Adrenal gland (tissue), 12 donors: ENCODE results near the gene APOL1. TPM values are rescaled to one million over a fixed set of nuclear protein-coding genes. Genes with fewer than 3 reads are reported as not detected.

Experiments used
- DNase-seq, 7 donors: peaks; one replicate each; pipeline ENCODE4 v3.0.0-alpha.2; 2019 to 2020
- H3K27ac ChIP-seq, 5 donors: fragments of 200-600 bp; sonication (generic) in 4 of 5; 1 replicate in 3 of 5; 2 replicates in 2 of 5; pipeline versions ENCODE4 v1.5.1 to v1.8.0; 2016 to 2020; ENCODE audit warnings: mild to moderate bottlenecking in 1 of 5
- H3K27me3 ChIP-seq: fragments of 200-600 bp; 2 replicates; pipeline ENCODE4 v1.8.0; 2021
- H3K36me3 ChIP-seq, 2 donors: fragments of 200-600 bp; replicated peaks in 1 of 2; 1 replicate in 1 of 2; 2 replicates in 1 of 2; pipeline versions ENCODE4 v1.5.1 to v1.8.0; 2018 to 2022
- H3K4me1 ChIP-seq, 2 donors: fragments of 200-600 bp; replicated peaks in 1 of 2; 1 replicate in 1 of 2; 2 replicates in 1 of 2; pipeline versions ENCODE4 v1.5.1 to v1.8.0; 2018 to 2021
- H3K4me3 ChIP-seq, 4 donors: fragments of 200-600 bp; sonication (generic) in 3 of 4; one replicate each; pipeline ENCODE4 v1.5.1; 2016 to 2018
- H3K9me3 ChIP-seq, 3 donors: fragments of 200-600 bp; sonication (generic) in 1 of 3; replicated peaks in 1 of 3; 1 replicate in 2 of 3; 2 replicates in 1 of 3; pipeline versions ENCODE4 v1.5.1 to v1.8.0; 2016 to 2021
- CTCF ChIP-seq, 6 experiments: fragments of 450-650 bp in 4 of 6; fragments of 200-600 bp in 2 of 6; sonication (generic) in 1 of 6; IDR thresholded peaks; 1 replicate in 5 of 6; 2 replicates in 1 of 6; pipeline versions ENCODE4 v1.5.1 to v1.8.0; 2016 to 2021; ENCODE audit warnings: antibody characterized with exemption in 6 of 6, mild to moderate bottlenecking in 2 of 6, moderate library complexity in 1 of 6
- POLR2A ChIP-seq, 2 donors: fragments of 450-650 bp; IDR thresholded peaks; one replicate each; pipeline ENCODE4 v1.6.1; 2017; ENCODE audit warnings: antibody characterized with exemption in 2 of 2, mild to moderate bottlenecking in 2 of 2, moderate library complexity in 1 of 2
- WGBS, 4 donors: extraction: QIAGEN DNeasy Blood & Tissue Kit in 2 of 4; methylation state at CpG; one replicate each; pipeline versions ENCODE4 v1.1.5 to v1.1.7; 2013 to 2017; 5-methylcytosine and 5-hydroxymethylcytosine counted together
- intact Hi-C, 2 donors: fragments of 100-400 bp; cut with DNase I; formaldehyde crosslinking; loops; one replicate each; pipeline versions ENCODE4 v1.14.1 to v1.15.0; 2022 to 2023
- polyA plus RNA-seq, 3 donors: library from polyadenylated mRNA; stranded (reverse); fragments of 200-250 nt in 2 of 3; fragments of 350-450 nt in 1 of 3; fragmentation: Illumina TruSeq in 1 of 3; extraction: RNeasy Lipid Tissue Mini Kit (QIAGEN cat#74804) in 1 of 3; gene quantifications; one replicate each; pipeline ENCODE4 v1.2.3, GENCODE V29; 2013 to 2014
- total RNA-seq, 9 donors: library from RNA; depleted of rRNA in 4 of 9; stranded (reverse); fragments of >200 nt in 4 of 9; fragments of 120-200 nt in 1 of 9; fragmentation: NEBNext Ultra II Directional in 1 of 9; extraction: Animal tissue kit (Norgen Biotek cat#: 25700) in 1 of 9; gene quantifications; one replicate each; pipeline versions ENCODE4 v1.1.0 to v1.2.4, GENCODE V29; 2013 to 2023
- donor health status: healthy with polysubstance abuse.
- donor health status: Bipolar disorder and iron deficiency.
- donor health status: DM: yes; HTN: yes; CAD: no.
- donor health status: DM: no; HTN: no; CAD: no.
- donor health status: DM: no; HTN: no; CAD: no.
- donor health status: DM: yes; HTN: yes; CAD: no.

The APOL1 gene
- total and polyA plus RNA-seq, 12 donors = 2.1 to 39.0 (median 25.5) TPM

GRCh38 chr22:36303115-36303467, 50.2 kb downstream of the APOL1 start:
- Histone ChIP-seq H3K4me1 (no peaks in the 10 kb centered on the region), H3K27ac (no peak overlapping the region), H3K36me3 (peaks cover 0 to 100% of the 10 kb centered on the region in 2 donors), H3K27me3 (no peaks in the 10 kb centered on the region), H3K9me3 (no peaks in the 10 kb centered on the region), H3K4me3 (no peak overlapping the region)
- WGBS, 4 donors = 80 to 85% (median 80%) methylated on average over 9 of the region's 9 CpGs; no CpG with 5 or more reads in 1 of the 4 donors
- TF ChIP-seq CTCF (IDR thresholded peaks at IDR 0.05) (no peak), POLR2A (IDR thresholded peaks at IDR 0.05) (no peak)
- intact Hi-C loops = loop anchor here in 1 of 2 donors (5.0 kb wide), 1 partner anchor 169 kb away; no protein-coding TSS in a partner anchor
- no peak for DNase-seq

GRCh38 chr22:36303874-36304273, 50.9 kb downstream of the APOL1 start:
- WGBS, 4 donors = 74 to 85% (median 81%) methylated on average over 7 to 13 of the region's 13 CpGs
- H3K9me3 ChIP-seq = no peaks in the 10 kb centered on the region
- no peaks in the 10 kb centered on the region for H3K4me1 ChIP-seq
- TF ChIP-seq CTCF (IDR thresholded peaks at IDR 0.05) = no peak
- no peak for TF ChIP-seq POLR2A (IDR thresholded peaks at IDR 0.05)
- H3K27me3 ChIP-seq = no peaks in the 10 kb centered on the region
- DNase-seq = no peak
- H3K27ac ChIP-seq = peak overlapping the region in 1 of 5 donors; percentile 13
- H3K36me3 ChIP-seq = peaks cover 0 to 100% of the 10 kb centered on the region in 2 donors
- intact Hi-C loops = loop anchor here in 1 of 2 donors (5.0 kb wide), 1 partner anchor 168 kb away; no protein-coding TSS in a partner anchor
- no peak overlapping the region for H3K4me3 ChIP-seq

- DNase-seq = no peak
- peak overlapping the region in 1 of 5 donors; percentile 13 for H3K27ac ChIP-seq
- intact Hi-C loops = loop anchor here in 1 of 2 donors (5.0 kb wide), 1 partner anchor 168 kb away; no protein-coding TSS in a partner anchor
- no peak for TF ChIP-seq POLR2A (IDR thresholded peaks at IDR 0.05)
- TF ChIP-seq CTCF (IDR thresholded peaks at IDR 0.05) = no peak
- WGBS, 4 donors = 70 to 81% (median 74%) methylated on average over 8 to 10 of the region's 10 CpGs
- H3K9me3 ChIP-seq = no peaks in the 10 kb centered on the region
- no peaks in the 10 kb centered on the region for H3K27me3 ChIP-seq
- H3K4me1 ChIP-seq = no peaks in the 10 kb centered on the region
- H3K36me3 ChIP-seq = peaks cover 0 to 100% of the 10 kb centered on the region in 2 donors
- H3K4me3 ChIP-seq = no peak overlapping the region
These were observed 51.5 kb downstream of the APOL1 start for GRCh38 chr22:36304429-36304828.

- no peak for DNase-seq
- H3K27ac ChIP-seq = no peak overlapping the region
- no peak overlapping the region for H3K4me3 ChIP-seq
- H3K9me3 ChIP-seq = no peaks in the 10 kb centered on the region
- 86 to 91% (median 89%) methylated on average over 5 to 19 of the region's 19 CpGs for whole genome bisulfite sequencing, 4 donors
- TF ChIP-seq CTCF (IDR thresholded peaks at IDR 0.05) (no peak), POLR2A (IDR thresholded peaks at IDR 0.05) (no peak)
- intact Hi-C loops = no loop called here
- H3K36me3 ChIP-seq = peaks cover 0 to 98% of the 10 kb centered on the region in 2 donors
- no peaks in the 10 kb centered on the region for H3K4me1 ChIP-seq
- H3K27me3 ChIP-seq = no peaks in the 10 kb centered on the region
These were observed 52.9 kb downstream of the APOL1 start for GRCh38 chr22:36305813-36306212.
